ENCODE data around the gene CHCHD10.

- no peak for TF ChIP-seq CTCF (IDR thresholded peaks at IDR 0.05; ENCODE audit: insufficient read depth, low read depth, low read length)
- no peak for TF ChIP-seq EZH2 (IDR thresholded peaks at IDR 0.05; ENCODE audit: insufficient read depth, low read length)
Observed at GRCh38 chr22:23779083-23779482, 11.3 kb upstream of the CHCHD10 start.
